HEK293 (cell line): ENCODE results near the gene MPO.

ENCODE experiments used
- CTCF ChIP-seq: fragments of 450-650 bp; formaldehyde crosslinking; IDR thresholded peaks from 2 replicates; pipeline ENCODE4 v1.5.1; 2016; ENCODE audit warnings: missing biosample characterization, missing genetic modification characterization
- HOXA7 ChIP-seq: sonication (generic); formaldehyde crosslinking; IDR thresholded peaks from 2 replicates; pipeline ENCODE4 v1.8.1; 2022; ENCODE audit warnings: missing genetic modification reagents, borderline replicate concordance
- PRDM1 ChIP-seq: fragments of 450-650 bp; formaldehyde crosslinking; IDR thresholded peaks from 2 replicates; pipeline ENCODE4; 2016; ENCODE audit warnings: missing biosample characterization, missing genetic modification characterization
- SETDB1 ChIP-seq: IDR thresholded peaks from one replicate; pipeline ENCODE4 v1.6.1; 2017; ENCODE audit warnings: mild to moderate bottlenecking, low read length, moderate library complexity, mixed read lengths; ENCODE audit not compliant: insufficient read length
- ZBTB1 ChIP-seq: fragments of 450-650 bp; formaldehyde crosslinking; IDR thresholded peaks from 2 replicates; pipeline ENCODE4 v1.5.1; 2016; ENCODE audit warnings: missing biosample characterization, missing genetic modification characterization
- ZBTB44 ChIP-seq: fragments of 450-650 bp; IDR thresholded peaks from 2 replicates; pipeline ENCODE4 v1.5.1; 2018; ENCODE audit warnings: missing biosample characterization, mild to moderate bottlenecking, missing genetic modification characterization

- TF ChIP-seq HOXA7, result no peak
- TF ChIP-seq SETDB1, result no peak
- no peak for TF ChIP-seq CTCF (tag by site-specific recombination)
- TF ChIP-seq ZBTB1 (tag by site-specific recombination), result no peak
- no peak for TF ChIP-seq ZBTB44
- TF ChIP-seq PRDM1 (tag by site-specific recombination), result no peak
Observed at GRCh38 chr17:58247511-58248363, 33.0 kb downstream of the MPO start.
